Testis (tissue), 3 donors: ENCODE measurements around the gene OS9. TPM values are rescaled to one million over a fixed set of nuclear protein-coding genes. Genes with fewer than 3 reads are reported as not detected.

ENCODE experiments used
- DNase-seq: peaks from one replicate; pipeline ENCODE4 v3.0.0-alpha.2; 2019
- H3K27ac ChIP-seq, 2 donors: fragments of 200-600 bp; sonication (generic); one replicate each; pipeline ENCODE4 v1.5.1; 2019
- H3K27me3 ChIP-seq: fragments of 200-600 bp; sonication (generic); one replicate; pipeline ENCODE4 v1.5.1; 2019
- H3K36me3 ChIP-seq: fragments of 200-600 bp; sonication (generic); one replicate; pipeline ENCODE4 v1.5.1; 2017; ENCODE audit warnings: low read depth; ENCODE audit errors: missing control alignments
- H3K4me1 ChIP-seq: fragments of 200-600 bp; sonication (generic); one replicate; pipeline ENCODE4 v1.5.1; 2019
- H3K4me3 ChIP-seq, 2 donors: fragments of 200-600 bp; sonication (generic); one replicate each; pipeline ENCODE4 v1.5.1; 2017 to 2019
- H3K9me3 ChIP-seq: fragments of 200-600 bp; sonication (generic); one replicate; pipeline ENCODE4 v1.5.1; 2017
- CTCF ChIP-seq, 3 experiments: fragments of 450-650 bp in 2 of 3; fragments of 200-600 bp in 1 of 3; sonication (generic) in 1 of 3; IDR thresholded peaks; one replicate each; pipeline ENCODE4 v1.5.1; 2016 to 2019; ENCODE audit warnings: antibody characterized with exemption in 3 of 3, mild to moderate bottlenecking in 2 of 3, moderate library complexity in 1 of 3
- POLR2A ChIP-seq: fragments of 450-650 bp; IDR thresholded peaks from one replicate; pipeline ENCODE4 v1.6.1; 2017; ENCODE audit warnings: antibody characterized with exemption, mild to moderate bottlenecking, moderate library complexity
- WGBS, 2 donors: methylation state at CpG; one replicate each; pipeline ENCODE4 v1.1.5; 2018; 5-methylcytosine and 5-hydroxymethylcytosine counted together
- intact Hi-C: fragments of 100-400 bp; cut with DNase I; formaldehyde crosslinking; loops from one replicate; pipeline ENCODE4 v1.15.1; 2023; ENCODE audit warnings: low total_unique reads
- polyA plus RNA-seq: library from polyadenylated mRNA; stranded (reverse); fragments of 350-450 nt; fragmentation: Illumina TruSeq; extraction: RNeasy Lipid Tissue Mini Kit (QIAGEN cat#74804); gene quantifications from one replicate; pipeline ENCODE4 v1.2.3, GENCODE V29; 2014; ENCODE audit warnings: low read depth, low replicate concordance; ENCODE audit not compliant: insufficient read depth
- total RNA-seq, 2 donors: library from RNA; depleted of rRNA; stranded (reverse); fragments of >200 nt; gene quantifications; one replicate each; pipeline ENCODE4 v1.2.3, GENCODE V29; 2016

OS9 gene
- total and polyA plus RNA-seq, 3 donors from 2014 or later = 88.1 to 158 (median 121) TPM

GRCh38 chr12:57694459-57695019 lies 607 bp downstream of the OS9 start:
- TF ChIP-seq POLR2A = no peak
- TF ChIP-seq CTCF (IDR thresholded peaks at IDR 0.05) = no peak
- peak overlapping the region in 1 of 2 donors; percentile 27 for H3K27ac ChIP-seq
- no peaks in the 10 kb centered on the region for H3K36me3 ChIP-seq
- peaks cover 6% of the 10 kb centered on the region for H3K4me1 ChIP-seq
- no peaks in the 10 kb centered on the region for H3K27me3 ChIP-seq
- peak overlapping the region; percentile 68 to 77 for H3K4me3 ChIP-seq
- WGBS, 2 donors = 0 to 1% methylated on average over 14 to 15 of the region's 15 CpGs
- intact Hi-C loops = no loop called here
- peak; percentile 23 for DNase-seq
- no peaks in the 10 kb centered on the region for H3K9me3 ChIP-seq

- TF ChIP-seq POLR2A = no peak
- no peak for TF ChIP-seq CTCF (IDR thresholded peaks at IDR 0.05)
- peaks cover 6% of the 10 kb centered on the region for H3K4me1 ChIP-seq
- DNase-seq = no peak
- no peaks in the 10 kb centered on the region for H3K9me3 ChIP-seq
- no peaks in the 10 kb centered on the region for H3K36me3 ChIP-seq
- intact Hi-C loops = no loop called here
- WGBS, 2 donors = 86 to 96% methylated on average over 11 of the region's 11 CpGs
- no peaks in the 10 kb centered on the region for H3K27me3 ChIP-seq
- no peak overlapping the region for H3K27ac ChIP-seq
- no peak overlapping the region for H3K4me3 ChIP-seq
These were observed 2.0 kb downstream of the OS9 start for GRCh38 chr12:57695770-57696432.

GRCh38 chr12:57697076-57697475 lies 3.1 kb downstream of the OS9 start:
- intact Hi-C loops = no loop called here
- TF ChIP-seq POLR2A = no peak
- TF ChIP-seq CTCF (IDR thresholded peaks at IDR 0.05) = no peak
- H3K36me3 ChIP-seq = no peaks in the 10 kb centered on the region
- 92 to 100% methylated on average over 1 of the region's 1 CpG for WGBS, 2 donors
- no peak for DNase-seq
- no peak overlapping the region for H3K4me3 ChIP-seq
- H3K9me3 ChIP-seq = no peaks in the 10 kb centered on the region
- no peak overlapping the region for H3K27ac ChIP-seq
- no peaks in the 10 kb centered on the region for H3K27me3 ChIP-seq
- peaks cover 6% of the 10 kb centered on the region for H3K4me1 ChIP-seq

- no peak for TF ChIP-seq CTCF (IDR thresholded peaks at IDR 0.05)
- TF ChIP-seq POLR2A = no peak
- Histone ChIP-seq H3K27ac (no peak overlapping the region), H3K36me3 (no peaks in the 10 kb centered on the region), H3K4me3 (no peak overlapping the region), H3K27me3 (no peaks in the 10 kb centered on the region), H3K4me1 (peaks cover 6% of the 10 kb centered on the region), H3K9me3 (no peaks in the 10 kb centered on the region)
- 96 to 98% methylated on average over 3 of the region's 3 CpGs for WGBS, 2 donors
- DNase-seq = no peak
- intact Hi-C loops = no loop called here
These were observed 4.5 kb downstream of the OS9 start for GRCh38 chr12:57698414-57698813.

GRCh38 chr12:57700317-57700716 lies 6.4 kb downstream of the OS9 start:
- DNase-seq = no peak
- 90 to 97% methylated on average over 2 of the region's 2 CpGs for WGBS, 2 donors
- H3K9me3 ChIP-seq = no peaks in the 10 kb centered on the region
- no peaks in the 10 kb centered on the region for H3K4me1 ChIP-seq
- no peaks in the 10 kb centered on the region for H3K27me3 ChIP-seq
- no peaks in the 10 kb centered on the region for H3K36me3 ChIP-seq
- intact Hi-C loops = no loop called here
- TF ChIP-seq POLR2A = no peak
- TF ChIP-seq CTCF (IDR thresholded peaks at IDR 0.05) = no peak
- H3K4me3 ChIP-seq = no peak overlapping the region
- H3K27ac ChIP-seq = no peak overlapping the region
